Erythroblast (primary cell): ENCODE measurements around the gene ZCCHC7.
"Not testable (repeated sequence)": the region's sequence is repeated elsewhere in the genome, so short reads cannot be mapped to it uniquely, and the experiment has no call there.

Experiments
- DNase-seq, 2 experiments: peaks; one replicate each; lab custom pipeline; 2025; lab: John Stamatoyannopoulos, UW
- GATA1 ChIP-seq: IDR thresholded peaks from 2 replicates; pipeline ENCODE4 v1.6.1; 2011; ENCODE audit warnings: low read depth, mild to moderate bottlenecking, control low read depth, low read length, moderate library complexity
- POLR2A ChIP-seq: IDR thresholded peaks from 2 replicates; pipeline ENCODE4 v1.6.1; 2011; ENCODE audit warnings: mild to moderate bottlenecking, low read length

ZCCHC7 gene

DNA sequence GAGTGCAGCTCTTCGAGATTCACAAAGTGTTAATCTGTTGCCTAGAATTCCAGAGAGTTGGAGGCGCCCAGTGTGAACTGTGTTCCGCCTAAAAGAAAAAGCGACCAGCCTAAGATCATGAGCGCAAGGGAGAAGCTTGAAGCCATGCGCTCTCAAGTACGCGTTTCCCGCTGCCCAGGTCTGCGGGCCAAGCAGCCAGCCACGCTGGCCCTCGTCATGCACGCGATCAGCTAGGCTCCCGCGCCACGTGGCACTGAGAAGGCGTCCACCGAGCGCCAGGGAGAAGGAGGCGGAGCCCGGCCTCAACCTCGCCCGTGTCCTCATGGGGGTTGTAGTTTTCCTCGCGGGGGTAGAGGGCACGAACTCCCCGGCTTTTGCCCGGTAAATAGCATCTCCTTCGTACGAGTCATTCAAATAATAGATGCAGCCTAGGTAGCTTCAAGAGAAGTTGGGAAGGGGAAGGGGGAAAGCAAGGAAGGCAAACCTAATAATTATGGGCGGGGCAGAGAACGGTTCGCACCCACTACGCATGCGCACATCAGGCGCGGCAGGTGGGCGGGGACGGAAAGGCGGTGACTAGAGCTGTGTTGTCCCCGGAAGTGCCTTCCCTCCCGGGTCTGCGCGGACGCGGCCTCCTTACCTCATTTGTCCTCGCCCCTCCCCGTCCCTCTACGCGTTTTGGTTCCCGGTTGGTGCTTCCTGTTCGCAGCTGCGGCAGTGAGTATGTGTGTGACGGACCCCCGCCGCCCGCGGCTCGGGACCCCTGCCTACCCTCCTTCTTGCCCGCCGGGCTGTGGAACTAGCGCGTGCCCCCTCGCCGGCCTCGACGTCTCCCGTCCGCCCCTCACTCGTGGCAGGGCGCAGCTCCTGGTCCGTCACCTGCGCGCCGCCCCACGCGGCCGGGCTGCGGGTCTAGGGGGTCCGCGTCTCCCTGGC is at the start of gene ZCCHC7:
Gene ZCCHC7 (plus strand): TSS at position 668 of the 936 bp plus-strand sequence.
- peak; percentile 93 for TF ChIP-seq POLR2A
- no peak for TF ChIP-seq GATA1
- peak; percentile 97 to 98 for DNase-seq

DNA sequence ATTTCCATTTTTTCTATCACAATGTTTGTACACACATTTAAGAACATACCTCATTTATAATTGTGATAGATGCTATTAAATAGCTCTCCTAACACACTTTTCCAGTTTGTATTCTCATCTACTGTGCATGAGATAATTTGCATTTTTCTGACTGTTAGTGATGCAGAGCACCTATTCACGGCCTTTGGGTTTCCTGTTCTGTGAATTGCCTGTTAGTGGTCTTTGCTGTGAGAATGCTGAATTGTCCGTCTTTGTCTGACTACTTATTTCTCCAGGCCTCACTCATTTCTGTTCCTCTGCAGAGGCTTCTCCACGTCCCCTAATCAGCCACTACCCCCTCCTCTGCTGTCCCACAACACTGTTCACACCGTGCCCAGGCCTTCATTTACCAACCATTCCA is 45.6 kb upstream of the ZCCHC7 start:
- not testable (repeated sequence) for DNase-seq

DNA sequence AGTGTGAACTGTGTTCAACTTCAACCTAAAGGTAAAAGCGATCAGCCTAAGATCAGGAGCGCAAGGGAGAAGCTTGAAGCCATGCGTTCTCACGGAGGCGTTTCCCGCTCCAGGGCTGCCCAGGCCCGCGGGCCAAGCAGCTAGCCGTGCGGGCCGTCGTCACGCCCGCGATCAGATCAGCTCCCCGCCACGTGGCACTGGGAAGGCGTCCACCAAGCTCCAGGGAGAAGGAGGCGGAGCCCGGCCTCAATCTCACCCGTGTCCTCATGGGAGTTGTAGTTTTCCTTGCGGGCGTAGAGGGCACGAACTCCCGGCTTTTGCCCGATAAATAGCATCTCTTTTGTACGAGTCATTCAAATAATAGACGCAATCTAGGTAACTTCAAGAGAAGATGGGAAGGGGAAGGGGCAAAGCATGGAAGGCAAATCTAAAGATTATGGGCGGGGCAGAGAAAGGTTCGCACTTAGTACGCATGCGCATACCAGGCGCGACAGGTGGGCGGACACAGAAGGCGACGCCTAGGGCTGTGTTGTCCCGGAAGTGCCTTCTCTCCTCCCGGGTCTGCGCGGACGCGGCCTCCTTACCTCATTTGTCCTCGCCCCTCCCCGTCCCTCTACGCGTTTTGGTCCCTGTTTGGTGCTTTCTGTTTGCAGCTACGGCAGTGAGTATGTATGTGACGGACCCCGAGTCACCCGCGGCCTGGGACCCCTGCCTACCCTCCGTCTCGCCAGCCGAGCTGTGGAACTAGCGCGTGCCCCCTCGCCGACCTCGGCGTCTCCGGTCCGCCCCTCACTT is 40.8 kb upstream of the ZCCHC7 start:
- peak; percentile 96 to 97 for DNase-seq
- TF ChIP-seq POLR2A (peak; percentile 89), GATA1 (peak; percentile 41)

DNA sequence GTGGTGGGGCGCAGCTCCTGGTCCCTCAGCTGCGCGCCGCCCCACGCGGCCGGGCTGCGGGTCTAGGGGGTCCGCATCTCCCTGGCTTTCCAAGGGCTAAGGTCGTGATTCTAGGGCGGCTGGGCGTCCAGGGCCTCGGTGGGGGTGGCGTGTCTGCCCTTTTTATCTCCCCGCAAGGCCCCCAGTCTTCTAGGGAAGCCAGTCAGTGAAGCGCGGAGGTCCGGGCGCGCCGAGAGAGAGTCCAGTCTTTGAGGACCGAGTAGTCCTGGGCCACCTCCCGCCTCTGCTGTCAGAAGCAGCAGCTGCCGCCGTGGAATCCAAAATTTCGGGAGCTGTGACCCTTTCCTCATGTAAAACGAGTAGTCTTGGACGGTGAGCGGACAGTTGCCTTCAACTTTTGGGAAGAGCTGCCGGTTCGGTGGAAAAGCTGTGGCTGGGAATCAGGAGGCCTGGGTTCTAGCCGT is 40.2 kb upstream of the ZCCHC7 start:
- peak in 1 of 2 experiments; percentile 72 for DNase-seq

DNA sequence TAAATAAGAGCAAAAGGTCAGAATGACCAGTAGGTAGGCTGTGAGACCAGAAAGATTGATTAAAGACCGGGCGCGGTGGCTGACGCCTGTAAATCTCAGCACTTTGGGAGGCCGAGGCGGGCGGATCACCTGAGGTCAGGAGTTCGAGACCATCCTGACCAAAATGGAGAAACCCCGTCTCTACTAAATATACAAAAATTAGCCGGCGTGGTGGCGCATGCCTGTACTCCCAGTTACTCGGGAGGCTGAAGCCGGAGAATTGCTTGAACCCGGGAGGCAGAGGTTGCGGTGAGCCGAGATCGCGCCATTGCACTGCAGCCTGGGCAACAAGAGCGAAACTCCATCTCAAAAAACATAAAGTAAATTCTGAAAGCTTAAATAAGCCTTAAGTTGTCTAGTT is 38.9 kb upstream of the ZCCHC7 start:
- DNase-seq: not testable (repeated sequence)

DNA sequence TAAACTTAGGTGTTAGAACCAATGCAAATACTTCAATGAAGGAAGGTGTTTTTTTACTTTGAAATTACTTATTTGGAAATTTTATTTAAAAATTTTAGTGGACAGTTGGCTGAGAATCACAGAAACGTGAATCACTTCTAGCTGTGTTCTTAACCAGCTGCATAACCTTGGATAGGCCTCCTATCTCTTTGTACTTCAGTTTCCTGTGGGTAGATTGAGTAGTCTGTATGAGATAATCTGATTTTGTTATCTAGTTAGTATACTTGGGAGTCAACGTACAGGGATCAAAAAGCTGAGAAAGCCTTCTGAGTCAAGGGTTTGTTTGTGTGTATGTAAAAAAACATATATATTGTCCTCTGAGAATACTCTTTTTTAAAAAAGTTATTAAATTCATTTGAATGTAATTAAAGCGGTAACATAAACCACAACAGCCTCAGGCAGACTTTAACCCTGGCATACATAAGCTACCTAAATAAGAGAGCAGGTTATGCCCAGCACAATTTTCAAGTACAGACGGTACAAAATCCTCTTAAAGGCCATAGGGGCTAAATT is 38.1 kb upstream of the ZCCHC7 start:
- TF ChIP-seq GATA1 (no peak), POLR2A (no peak)
- DNase-seq: peak; percentile 5 to 28

DNA sequence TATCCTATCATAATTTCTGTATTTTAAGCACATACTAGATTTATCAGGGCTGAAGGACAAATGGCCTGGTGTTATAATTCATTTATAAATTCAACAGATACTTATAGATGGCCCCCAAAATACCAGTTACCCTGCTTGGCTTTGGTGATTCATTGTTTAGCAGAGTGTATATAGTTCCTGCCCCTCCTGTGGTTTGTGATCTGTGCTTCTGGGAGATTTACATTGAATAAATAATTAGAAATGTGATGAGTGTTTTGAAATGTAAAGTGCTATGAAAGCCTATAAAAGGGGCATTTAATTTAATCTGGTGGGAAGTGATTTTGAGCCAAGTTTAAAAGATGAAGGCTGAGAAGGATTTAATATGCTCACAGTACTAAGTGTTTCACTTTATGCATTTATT is 36.7 kb upstream of the ZCCHC7 start:
- TF ChIP-seq GATA1: no peak
- TF ChIP-seq POLR2A: no peak
- no peak for DNase-seq

DNA sequence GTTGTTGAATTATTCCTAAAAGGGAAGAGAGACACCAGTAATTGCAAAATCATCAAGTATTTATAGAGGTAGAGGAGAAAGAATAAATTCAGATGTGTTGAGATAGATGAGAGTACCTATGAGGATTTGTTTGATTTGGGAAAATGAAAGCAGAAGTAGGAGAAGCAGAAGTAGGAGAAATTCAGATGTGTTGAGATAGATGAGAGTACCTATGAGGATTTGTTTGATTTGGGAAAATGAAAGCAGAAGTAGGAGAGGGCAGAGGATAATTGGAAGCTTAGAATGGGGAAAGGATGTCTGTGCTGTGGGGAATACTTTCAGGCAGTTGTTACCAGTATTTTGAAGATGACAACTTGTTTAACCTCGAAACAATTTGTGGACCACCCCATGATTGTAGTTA is 35.1 kb upstream of the ZCCHC7 start:
- DNase-seq: no peak
- no peak for TF ChIP-seq GATA1
- no peak for TF ChIP-seq POLR2A

DNA sequence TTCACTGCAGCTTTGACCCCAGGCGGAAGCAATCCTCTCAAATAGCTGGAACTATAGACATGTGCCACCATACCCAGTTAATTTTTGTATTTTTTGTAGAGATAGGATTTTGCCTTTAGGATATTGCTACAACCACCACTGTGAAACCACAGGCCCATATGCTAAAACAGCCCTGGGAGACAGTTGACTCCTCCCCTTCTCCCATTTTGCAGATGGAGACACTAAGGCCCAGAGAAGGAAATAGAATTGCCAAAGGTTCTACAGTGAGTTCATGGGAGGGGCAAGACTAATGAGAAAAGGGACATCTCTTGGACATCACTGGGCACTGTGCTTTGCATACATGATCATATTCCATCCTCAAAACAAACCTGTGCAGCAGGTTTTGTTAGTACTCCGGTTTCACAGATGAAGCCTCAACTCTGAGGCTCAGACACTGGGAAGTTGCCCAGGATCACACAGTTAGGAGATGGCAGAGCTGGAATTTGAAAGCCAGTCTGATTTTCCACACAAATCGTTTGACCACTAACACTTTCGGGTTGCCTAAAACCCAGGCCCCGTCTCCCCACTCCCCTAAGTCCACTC is 27.6 kb upstream of the ZCCHC7 start:
- not testable (repeated sequence) for DNase-seq

DNA sequence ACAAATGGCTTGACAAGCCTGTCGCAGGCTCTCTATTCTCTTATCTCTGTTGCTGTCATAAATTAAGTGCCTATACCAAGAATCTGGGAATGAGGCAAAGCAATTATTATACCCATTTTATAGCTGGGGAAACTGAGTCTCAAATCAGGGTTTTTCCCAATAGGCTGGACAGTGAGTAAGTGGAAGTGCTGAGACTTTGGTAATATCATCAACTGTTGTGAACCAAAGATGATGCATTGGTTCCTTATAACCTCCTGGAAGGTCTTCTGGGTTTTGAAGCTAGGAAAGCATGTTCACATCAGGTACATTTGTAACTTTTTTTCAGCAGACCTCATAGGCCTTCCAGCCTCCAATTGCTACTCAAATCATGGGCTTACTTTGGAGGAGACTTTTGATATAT is 25.6 kb upstream of the ZCCHC7 start:
- no peak for TF ChIP-seq POLR2A
- no peak for TF ChIP-seq GATA1
- no peak for DNase-seq

DNA sequence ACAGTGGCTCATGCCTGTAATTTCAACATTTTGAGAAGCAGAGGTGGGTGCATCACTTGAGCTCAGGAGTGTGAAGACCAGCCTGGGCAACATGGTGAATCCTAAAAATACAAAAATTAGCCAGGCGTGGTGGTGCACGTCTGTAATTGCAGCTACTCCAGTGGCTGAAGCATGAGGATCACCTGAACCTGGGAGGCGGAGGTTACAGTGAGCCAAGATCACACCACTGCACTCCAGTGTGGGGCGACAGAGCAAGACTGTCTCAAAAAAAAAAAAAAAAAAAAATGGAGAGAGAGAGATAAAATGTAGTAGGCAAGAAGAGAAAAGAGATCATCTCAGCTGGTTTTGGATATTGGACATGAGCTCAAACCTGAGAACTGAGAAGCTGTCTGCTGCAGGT is 23.7 kb upstream of the ZCCHC7 start:
- no peak for TF ChIP-seq POLR2A
- TF ChIP-seq GATA1: no peak
- DNase-seq: no peak

DNA sequence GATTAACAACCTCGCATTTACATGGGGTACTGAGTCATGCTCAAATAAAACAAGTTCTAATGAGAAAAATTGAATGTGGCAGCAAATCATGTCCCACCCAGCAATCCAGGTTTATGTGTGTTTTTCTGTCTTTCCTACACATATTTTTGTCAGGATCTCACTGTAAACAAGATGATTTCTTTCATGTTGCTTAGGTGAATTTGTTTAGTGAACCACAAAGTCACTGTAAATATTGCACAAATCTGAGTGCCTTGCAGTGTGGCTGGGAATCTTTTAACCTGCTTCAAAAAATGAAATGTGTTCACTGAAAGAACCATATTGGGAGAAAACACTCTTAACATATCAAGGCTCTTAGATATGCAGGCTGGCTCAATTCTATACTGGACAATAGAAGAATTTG is 23.1 kb upstream of the ZCCHC7 start:
- no peak for DNase-seq
- TF ChIP-seq GATA1: no peak
- TF ChIP-seq POLR2A: no peak

DNA sequence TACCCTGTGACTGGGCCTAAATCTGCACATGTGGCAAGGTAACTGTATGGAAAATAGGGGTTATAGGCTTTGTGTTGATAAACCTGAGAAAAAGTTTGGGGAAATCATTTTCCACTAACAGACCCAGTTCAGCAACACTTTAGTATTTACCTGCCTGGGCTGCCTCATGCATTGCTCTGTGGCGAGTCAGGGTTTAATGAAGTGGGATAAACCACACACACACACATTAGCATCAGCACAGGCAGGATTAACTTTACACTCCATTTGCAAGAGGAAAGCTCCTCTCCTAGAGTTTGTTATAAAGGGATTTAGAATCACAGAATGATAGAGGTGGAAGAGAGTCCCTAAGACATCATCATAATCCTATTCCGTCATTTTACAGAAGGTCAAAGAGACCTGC is 20.0 kb upstream of the ZCCHC7 start:
- no peak for TF ChIP-seq POLR2A
- no peak for TF ChIP-seq GATA1

DNA sequence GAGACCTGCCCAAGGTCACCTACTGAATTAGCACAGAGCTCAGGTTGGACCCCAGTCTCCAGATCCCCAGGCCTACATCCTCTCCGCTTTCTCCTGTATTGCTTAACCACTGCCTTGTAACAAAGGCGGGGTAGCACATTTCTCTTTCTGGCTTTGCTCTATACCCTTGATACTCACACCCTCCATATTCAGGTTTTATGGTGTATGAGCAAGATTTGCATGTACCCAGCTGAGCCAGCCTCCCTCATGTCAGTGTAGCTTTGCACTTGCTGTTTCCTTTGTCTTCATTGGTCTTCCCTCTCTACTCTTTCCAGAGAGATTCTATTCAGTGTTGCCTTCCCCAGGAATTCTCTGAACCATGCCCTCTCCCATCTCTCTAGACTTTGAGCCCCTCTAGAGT is 19.6 kb upstream of the ZCCHC7 start:
- DNase-seq: no peak
- TF ChIP-seq GATA1 (no peak), POLR2A (no peak)

More for the DNA sequence above, 20.0 kb upstream of the ZCCHC7 start:
- no peak for DNase-seq
